IMR-90 (cell line): ENCODE results near the gene ZCCHC24. TPM values are rescaled to one million over a fixed set of nuclear protein-coding genes. Genes with fewer than 3 reads are reported as not detected.

Experiments
- ATAC-seq: fragments of 200-7000 bp; cut with Tn5 transposase; 2 replicates; pipeline ENCODE4 v1.9.1; 2020; ENCODE audit warnings: low read depth, mild to moderate bottlenecking, moderate library complexity
- BruUV-seq: library from RNA; stranded (reverse); fragments of 400-500 nt; replicated peaks from 2 replicates; lab custom pipeline; 2021; lab: Mats Ljungman, UMichigan
- CTCF ChIA-PET: fragments of 300-600 bp; formaldehyde crosslinking; extraction: SDS; loops from one replicate; lab custom pipeline; 2021; ENCODE audit warnings: antibody characterized with exemption; lab: Yijun Ruan, JAX
- POLR2A ChIA-PET: fragments of 300-600 bp; sonication (Branson Sonifier 250); formaldehyde crosslinking; loops from one replicate; lab custom pipeline; 2022; ENCODE audit warnings: antibody characterized with exemption; ENCODE audit not compliant: unreplicated experiment; lab: Charles Lee
- DNase-seq: peaks from one replicate; pipeline ENCODE4 v3.0.0; 2013
- H2AFZ ChIP-seq: replicated peaks from 2 replicates; pipeline ENCODE3; 2013; ENCODE audit warnings: low read length, mild to moderate bottlenecking; ENCODE audit not compliant: poor library complexity
- H2AK5ac ChIP-seq: 2 replicates; pipeline ENCODE4 v1.6.1; 2013; ENCODE audit warnings: low read depth, low read length, inconsistent platforms
- H2AK9ac ChIP-seq: replicated peaks from 2 replicates; pipeline ENCODE3; 2013; ENCODE audit warnings: mild to moderate bottlenecking, low read depth, low read length, moderate library complexity; ENCODE audit not compliant: poor library complexity
- H2BK120ac ChIP-seq: 2 replicates; pipeline ENCODE4 v1.6.1; 2013; ENCODE audit warnings: low read depth, low read length, inconsistent platforms
- H2BK15ac ChIP-seq: 3 replicates; pipeline ENCODE4 v1.6.1; 2013; ENCODE audit warnings: low read depth, low read length, inconsistent platforms
- H2BK20ac ChIP-seq: 2 replicates; pipeline ENCODE4 v1.6.1; 2013; ENCODE audit warnings: low read depth, mild to moderate bottlenecking, inconsistent platforms, low read length, moderate library complexity
- H2BK5ac ChIP-seq: 2 replicates; pipeline ENCODE4 v1.6.1; 2013; ENCODE audit warnings: mild to moderate bottlenecking, low read depth, low read length, inconsistent platforms; ENCODE audit not compliant: poor library complexity, severe bottlenecking
- H3K14ac ChIP-seq: replicated peaks from 2 replicates; pipeline ENCODE4 v1.6.1; 2013; ENCODE audit warnings: low read depth, low read length, inconsistent platforms
- H3K18ac ChIP-seq: 2 replicates; pipeline ENCODE4 v1.6.1; 2013; ENCODE audit warnings: low read depth, low read length, control low read depth
- H3K23ac ChIP-seq: 2 replicates; pipeline ENCODE4 v1.6.1; 2013; ENCODE audit warnings: low read depth, low read length, inconsistent platforms
- H3K27ac ChIP-seq: 2 replicates; pipeline ENCODE4 v1.5.1; 2013; ENCODE audit warnings: mild to moderate bottlenecking, control low read depth, low read length; ENCODE audit not compliant: insufficient read depth
- H3K27me3 ChIP-seq: 2 replicates; pipeline ENCODE4 v1.6.1; 2013; ENCODE audit warnings: low read length; ENCODE audit not compliant: control insufficient read depth, insufficient read depth
- H3K36me3 ChIP-seq: 2 replicates; pipeline ENCODE4 v1.6.1; 2013; ENCODE audit warnings: low read length, mixed read lengths; ENCODE audit not compliant: control insufficient read depth, insufficient read depth
- H3K4ac ChIP-seq: 2 replicates; pipeline ENCODE4 v1.6.1; 2013; ENCODE audit warnings: low read depth, low read length, inconsistent platforms
- H3K4me1 ChIP-seq: 2 replicates; pipeline ENCODE4 v1.6.1; 2013; ENCODE audit warnings: low read length, mixed read lengths; ENCODE audit not compliant: control insufficient read depth, insufficient read depth
- H3K4me2 ChIP-seq: 2 replicates; pipeline ENCODE4 v1.6.1; 2013; ENCODE audit warnings: low read depth, mild to moderate bottlenecking, control low read depth, low read length, moderate library complexity
- H3K4me3 ChIP-seq: 2 replicates; pipeline ENCODE4 v1.5.1; 2013; ENCODE audit warnings: low read depth, mild to moderate bottlenecking, control low read depth, low read length, moderate library complexity; ENCODE audit not compliant: insufficient read depth
- H3K56ac ChIP-seq: 2 replicates; pipeline ENCODE4 v1.6.1; 2013; ENCODE audit warnings: low read length, inconsistent platforms; ENCODE audit not compliant: insufficient read depth; ENCODE audit errors: extremely low read depth
- H3K79me1 ChIP-seq, 2 experiments: 2 replicates each; pipeline ENCODE4 v1.6.1; 2013; ENCODE audit warnings: low read length in 2 of 2, inconsistent platforms in 1 of 2, low read depth in 1 of 2
- H3K9ac ChIP-seq: 2 replicates; pipeline ENCODE4 v1.6.1; 2013; ENCODE audit warnings: low read depth, low read length, control low read depth
- H3K9me1 ChIP-seq: 2 replicates; pipeline ENCODE4 v1.6.1; 2013; ENCODE audit warnings: low read length, inconsistent platforms; ENCODE audit not compliant: insufficient read depth
- H3K9me3 ChIP-seq: 2 replicates; pipeline ENCODE4 v1.6.1; 2013; ENCODE audit warnings: low read length; ENCODE audit not compliant: control insufficient read depth, insufficient read depth
- H4K20me1 ChIP-seq: 2 replicates; pipeline ENCODE4 v1.6.1; 2013; ENCODE audit warnings: low read length, inconsistent platforms; ENCODE audit not compliant: insufficient read depth
- H4K5ac ChIP-seq: 2 replicates; pipeline ENCODE4 v1.6.1; 2013; ENCODE audit warnings: mild to moderate bottlenecking, low read depth, low read length, control low read depth
- H4K8ac ChIP-seq, 2 experiments: 2 replicates each; pipeline ENCODE4 v1.6.1; 2013; ENCODE audit warnings: low read depth in 2 of 2, low read length in 2 of 2, control low read depth in 1 of 2, inconsistent platforms in 1 of 2
- H4K91ac ChIP-seq: 2 replicates; pipeline ENCODE4 v1.6.1; 2013; ENCODE audit warnings: low read depth, low read length, inconsistent platforms; ENCODE audit not compliant: insufficient read depth
- BHLHE40 ChIP-seq: fragments of 150-350 bp; IDR thresholded peaks from 2 replicates; pipeline ENCODE4 v1.6.1; 2016; ENCODE audit warnings: mild to moderate bottlenecking, low read depth, low read length
- CEBPB ChIP-seq: IDR thresholded peaks from 2 replicates; pipeline ENCODE4 v1.6.1; 2012; ENCODE audit warnings: low read depth, low read length, improper control_type of control experiment
- CHD1 ChIP-seq: IDR thresholded peaks from 2 replicates; pipeline ENCODE4 v1.6.1; 2012; ENCODE audit warnings: low read depth, low read length, improper control_type of control experiment
- FOS ChIP-seq: fragments of 150-350 bp; IDR thresholded peaks from 2 replicates; pipeline ENCODE4 v1.6.1; 2016; ENCODE audit warnings: low read depth, low read length
- MAFK ChIP-seq: IDR thresholded peaks from 2 replicates; pipeline ENCODE4 v1.6.1; 2012; ENCODE audit warnings: low read depth, low read length, improper control_type of control experiment
- MAZ ChIP-seq: IDR thresholded peaks from 2 replicates; pipeline ENCODE4 v1.6.1; 2012; ENCODE audit warnings: low read depth, mild to moderate bottlenecking, low read length, improper control_type of control experiment, moderate library complexity, borderline replicate concordance
- MXI1 ChIP-seq: IDR thresholded peaks from 2 replicates; pipeline ENCODE4 v1.6.1; 2012; ENCODE audit warnings: low read depth, mild to moderate bottlenecking, low read length, moderate library complexity, borderline replicate concordance
- NFE2L2 ChIP-seq: fragments of 150-350 bp; IDR thresholded peaks from 2 replicates; pipeline ENCODE4 v1.6.1; 2016; ENCODE audit warnings: low read depth, mild to moderate bottlenecking, low read length
- POLR2A ChIP-seq: IDR thresholded peaks from 2 replicates; pipeline ENCODE4 v1.6.1; 2012; ENCODE audit warnings: mild to moderate bottlenecking, low read depth, low read length
- RAD21 ChIP-seq: IDR thresholded peaks from 2 replicates; pipeline ENCODE4 v1.6.1; 2012; ENCODE audit warnings: low read length, improper control_type of control experiment
- RCOR1 ChIP-seq: IDR thresholded peaks from 2 replicates; pipeline ENCODE4 v1.6.1; 2012; ENCODE audit warnings: mild to moderate bottlenecking, low read length, improper control_type of control experiment; ENCODE audit not compliant: insufficient replicate concordance
- RFX5 ChIP-seq: IDR thresholded peaks from 2 replicates; pipeline ENCODE4 v1.8.0; 2012; ENCODE audit warnings: low read depth, mild to moderate bottlenecking, low read length, moderate library complexity
- SMC3 ChIP-seq: fragments of 150-350 bp; IDR thresholded peaks from 2 replicates; pipeline ENCODE4 v1.6.1; 2016; ENCODE audit warnings: low read depth, mild to moderate bottlenecking, antibody characterized with exemption, low read length, moderate library complexity
- whole genome bisulfite sequencing, 2 experiments: methylation state at CpG; one replicate each; pipeline versions ENCODE4 v1.1.5 to v1.1.7; 2013; ENCODE audit warnings: missing lambda C conversion rate in 2 of 2; ENCODE audit not compliant: insufficient read length in 1 of 2; ENCODE audit errors: extremely low coverage in 2 of 2; 5-methylcytosine and 5-hydroxymethylcytosine counted together
- dilution Hi-C: fragments of 300-500 bp; cut with HindIII; formaldehyde crosslinking; loops from one replicate; pipeline ENCODE4 v1.14.3; 2018; ENCODE audit warnings: low sequenced_read_pairs; ENCODE audit not compliant: unreplicated experiment
- in situ Hi-C: fragments of 300-500 bp; cut with MboI; formaldehyde crosslinking; loops from 3 replicates; pipeline ENCODE4 v1.14.3; 2019; ENCODE audit warnings: low sequenced_read_pairs, inconsistent platforms, mixed read lengths
- intact Hi-C: fragments of 100-400 bp; cut with micrococcal nuclease; formaldehyde crosslinking; loops from 2 replicates; pipeline ENCODE4 v1.10.0; 2022
- polyA plus RNA-seq, 3 experiments: library from polyadenylated mRNA; depleted of rRNA; stranded (reverse); fragments of >200 nt; gene quantifications; 2 replicates each; pipeline ENCODE4 v1.2.3, GENCODE V29; 2012; ENCODE audit warnings: low replicate concordance in 1 of 3
- total RNA-seq: library from RNA; depleted of rRNA; stranded (reverse); fragments of >200 nt; gene quantifications from 2 replicates; pipeline ENCODE4 v1.2.3, GENCODE V29; 2012
- TF ChIP-seq, protein P1 (sequence below): fragments of 150-350 bp; IDR thresholded peaks from 2 replicates; pipeline ENCODE4 v1.6.1; 2017; ENCODE audit warnings: mild to moderate bottlenecking, antibody characterized with exemption, low read length, low read depth
- TF ChIP-seq, protein P2 (sequence below): conservative IDR thresholded peaks from 2 replicates; pipeline ENCODE4 v1.5.1; 2012; ENCODE audit warnings: mild to moderate bottlenecking, low read depth, low read length, improper control_type of control experiment
- TF ChIP-seq, protein P3 (sequence below): fragments of 150-350 bp; IDR thresholded peaks from 2 replicates; pipeline ENCODE4 v1.6.1; 2016; ENCODE audit warnings: low read depth, mild to moderate bottlenecking, low read length, moderate library complexity, borderline replicate concordance

Gene ZCCHC24
- total and polyA plus RNA-seq, 2 of the 4 experiments (the other 2 are of a cell fraction), result 15.1 to 25.9 TPM

DNA sequence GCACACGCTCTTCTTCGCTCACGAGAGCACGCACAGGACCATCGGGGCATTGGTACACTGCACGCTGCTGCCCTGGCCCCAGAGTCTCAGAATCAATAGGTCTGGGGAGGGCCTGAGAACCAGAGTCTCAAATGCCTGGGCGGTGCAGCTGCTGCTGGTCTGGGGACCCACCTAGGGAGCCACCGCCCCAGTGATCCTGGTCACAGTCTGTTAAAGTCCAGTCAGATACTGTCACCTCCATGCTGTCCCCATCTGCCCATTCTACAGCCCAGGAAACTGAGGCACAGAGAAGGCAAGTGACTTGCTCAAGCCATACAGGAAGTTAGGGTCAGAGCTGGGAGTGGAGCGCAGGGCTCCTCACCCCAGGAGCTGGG is 38.0 kb downstream of the ZCCHC24 start:
- H3K9me3 ChIP-seq, result no peaks in the 10 kb centered on the region
- peak overlapping the region; percentile 37; the same call in 1 of the 2 replicates for H3K4ac ChIP-seq
- peaks cover 50% of the 10 kb centered on the region for H3K9me1 ChIP-seq
- no peak overlapping the region for H3K18ac ChIP-seq
- peak overlapping the region; percentile 39 for H2AK9ac ChIP-seq
- DNase-seq (no peak), ATAC-seq (no peak)
- no peak overlapping the region for H2BK5ac ChIP-seq
- no peak overlapping the region for H3K56ac ChIP-seq
- no peak overlapping the region; the same call in 1 of the 2 replicates for H2BK120ac ChIP-seq
- ChIA-PET POLR2A (no interaction called here), CTCF (no interaction called here)
- peaks cover 41 to 67% of the 10 kb centered on the region in 2 experiments for H3K79me1 ChIP-seq
- H4K5ac ChIP-seq, result no peak overlapping the region; the same call in 1 of the 2 replicates
- intact Hi-C loops (no loop called here), dilution Hi-C loops (no loop called here), in situ Hi-C loops (no loop called here)
- BruUV-seq, result no TSS peak
- peaks cover 43% of the 10 kb centered on the region for H3K36me3 ChIP-seq
- no peak overlapping the region for H3K4me3 ChIP-seq
- H3K27ac ChIP-seq, result peak overlapping the region; percentile 36; the same call in 1 of the 2 replicates
- no peak overlapping the region; the same call in 1 of the 2 replicates for H2AK5ac ChIP-seq
- 95% methylated on average over 6 of the region's 9 CpGs; no CpG with 5 or more reads in 1 of the 2 experiments for WGBS, 2 experiments
- no peak overlapping the region for H3K23ac ChIP-seq
- no peak overlapping the region for H3K9ac ChIP-seq
- H3K27me3 ChIP-seq, result no peaks in the 10 kb centered on the region
- H4K20me1 ChIP-seq, result peaks cover 48% of the 10 kb centered on the region
- H4K91ac ChIP-seq, result peak overlapping the region; percentile 15
- no peak for TF ChIP-seq POLR2A
- TF ChIP-seq MAZ, result no peak
- TF ChIP-seq BHLHE40, result no peak
- TF ChIP-seq, protein P1, sequence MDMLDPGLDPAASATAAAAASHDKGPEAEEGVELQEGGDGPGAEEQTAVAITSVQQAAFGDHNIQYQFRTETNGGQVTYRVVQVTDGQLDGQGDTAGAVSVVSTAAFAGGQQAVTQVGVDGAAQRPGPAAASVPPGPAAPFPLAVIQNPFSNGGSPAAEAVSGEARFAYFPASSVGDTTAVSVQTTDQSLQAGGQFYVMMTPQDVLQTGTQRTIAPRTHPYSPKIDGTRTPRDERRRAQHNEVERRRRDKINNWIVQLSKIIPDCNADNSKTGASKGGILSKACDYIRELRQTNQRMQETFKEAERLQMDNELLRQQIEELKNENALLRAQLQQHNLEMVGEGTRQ, result no peak
- TF ChIP-seq, protein P2, sequence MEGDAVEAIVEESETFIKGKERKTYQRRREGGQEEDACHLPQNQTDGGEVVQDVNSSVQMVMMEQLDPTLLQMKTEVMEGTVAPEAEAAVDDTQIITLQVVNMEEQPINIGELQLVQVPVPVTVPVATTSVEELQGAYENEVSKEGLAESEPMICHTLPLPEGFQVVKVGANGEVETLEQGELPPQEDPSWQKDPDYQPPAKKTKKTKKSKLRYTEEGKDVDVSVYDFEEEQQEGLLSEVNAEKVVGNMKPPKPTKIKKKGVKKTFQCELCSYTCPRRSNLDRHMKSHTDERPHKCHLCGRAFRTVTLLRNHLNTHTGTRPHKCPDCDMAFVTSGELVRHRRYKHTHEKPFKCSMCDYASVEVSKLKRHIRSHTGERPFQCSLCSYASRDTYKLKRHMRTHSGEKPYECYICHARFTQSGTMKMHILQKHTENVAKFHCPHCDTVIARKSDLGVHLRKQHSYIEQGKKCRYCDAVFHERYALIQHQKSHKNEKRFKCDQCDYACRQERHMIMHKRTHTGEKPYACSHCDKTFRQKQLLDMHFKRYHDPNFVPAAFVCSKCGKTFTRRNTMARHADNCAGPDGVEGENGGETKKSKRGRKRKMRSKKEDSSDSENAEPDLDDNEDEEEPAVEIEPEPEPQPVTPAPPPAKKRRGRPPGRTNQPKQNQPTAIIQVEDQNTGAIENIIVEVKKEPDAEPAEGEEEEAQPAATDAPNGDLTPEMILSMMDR, result no peak
- no peak for TF ChIP-seq CEBPB
- TF ChIP-seq MXI1, result no peak
- no peak for TF ChIP-seq CHD1
- TF ChIP-seq, protein P3, sequence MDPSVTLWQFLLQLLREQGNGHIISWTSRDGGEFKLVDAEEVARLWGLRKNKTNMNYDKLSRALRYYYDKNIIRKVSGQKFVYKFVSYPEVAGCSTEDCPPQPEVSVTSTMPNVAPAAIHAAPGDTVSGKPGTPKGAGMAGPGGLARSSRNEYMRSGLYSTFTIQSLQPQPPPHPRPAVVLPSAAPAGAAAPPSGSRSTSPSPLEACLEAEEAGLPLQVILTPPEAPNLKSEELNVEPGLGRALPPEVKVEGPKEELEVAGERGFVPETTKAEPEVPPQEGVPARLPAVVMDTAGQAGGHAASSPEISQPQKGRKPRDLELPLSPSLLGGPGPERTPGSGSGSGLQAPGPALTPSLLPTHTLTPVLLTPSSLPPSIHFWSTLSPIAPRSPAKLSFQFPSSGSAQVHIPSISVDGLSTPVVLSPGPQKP, result no peak
- TF ChIP-seq RFX5, result no peak
- no peak for TF ChIP-seq NFE2L2
- no peak for TF ChIP-seq RAD21
- TF ChIP-seq FOS, result no peak
- no peak for TF ChIP-seq SMC3
- no peak for TF ChIP-seq MAFK
- TF ChIP-seq RCOR1, result no peak
- H2BK15ac ChIP-seq, result no peak overlapping the region
- peak overlapping the region; percentile 36 for H2AFZ ChIP-seq
- no peak overlapping the region for H3K4me2 ChIP-seq
- no peak overlapping the region for H3K14ac ChIP-seq
- no peak overlapping the region for H2BK20ac ChIP-seq
- H3K4me1 ChIP-seq, result peaks cover 65% of the 10 kb centered on the region
- H4K8ac ChIP-seq, result no peak overlapping the region
